DND-41 (cell line): Measurements from ENCODE around the gene LYZL1.
A peak's percentile ranks its signal among the peaks of the same experiment; 100 is the strongest.

ENCODE experiments used
- ATAC-seq: fragments of 200-7000 bp; cut with Tn5 transposase; 3 replicates; pipeline ENCODE4 v1.9.1; 2021; ENCODE audit warnings: low read depth; ENCODE audit not compliant: insufficient read depth
- DNase-seq: peaks from one replicate; pipeline ENCODE4 v3.0.0-alpha.2; 2020
- H2AFZ ChIP-seq: 2 replicates; pipeline ENCODE4 v1.6.0; 2012; ENCODE audit warnings: low read depth, low read length
- H3K27ac ChIP-seq: 2 replicates; pipeline ENCODE4 v1.5.1; 2012; ENCODE audit warnings: low read length, inconsistent platforms
- H3K27me3 ChIP-seq: fragments of 200-600 bp; sonication (generic); 2 replicates; pipeline ENCODE4 v1.6.0; 2012; ENCODE audit warnings: low read length, mild to moderate bottlenecking, inconsistent platforms; ENCODE audit not compliant: insufficient read depth, poor library complexity
- H3K36me3 ChIP-seq: 2 replicates; pipeline ENCODE4 v1.5.1; 2012; ENCODE audit warnings: low read length, inconsistent platforms; ENCODE audit not compliant: insufficient read depth
- H3K4me1 ChIP-seq: 2 replicates; pipeline ENCODE4 v1.5.1; 2012; ENCODE audit warnings: mild to moderate bottlenecking, low read length; ENCODE audit not compliant: insufficient read depth
- H3K4me2 ChIP-seq: 2 replicates; pipeline ENCODE4 v1.6.0; 2012; ENCODE audit warnings: mild to moderate bottlenecking, moderate library complexity, low read length, inconsistent platforms; ENCODE audit not compliant: insufficient read depth
- H3K4me3 ChIP-seq, 2 experiments: fragments of 200-600 bp in 1 of 2; shearing (Covaris generic) in 1 of 2; 2 replicates each; pipeline ENCODE4 v1.5.1; 2012 to 2016; ENCODE audit warnings: inconsistent platforms in 2 of 2, low read length in 2 of 2, mild to moderate bottlenecking in 2 of 2, low read depth in 1 of 2, moderate library complexity in 1 of 2
- H3K79me2 ChIP-seq: 2 replicates; pipeline ENCODE4 v1.6.0; 2012; ENCODE audit warnings: low read length, inconsistent platforms; ENCODE audit not compliant: insufficient read depth
- H3K9ac ChIP-seq: 2 replicates; pipeline ENCODE4 v1.6.0; 2012; ENCODE audit warnings: low read depth, mild to moderate bottlenecking, inconsistent platforms, low read length, moderate library complexity
- H3K9me3 ChIP-seq: 2 replicates; pipeline ENCODE4 v1.5.1; 2012; ENCODE audit warnings: low read length, moderate library complexity, mild to moderate bottlenecking, inconsistent platforms; ENCODE audit not compliant: insufficient read depth, severe bottlenecking
- H4K20me1 ChIP-seq: 2 replicates; pipeline ENCODE4 v1.6.0; 2012; ENCODE audit warnings: low read length; ENCODE audit not compliant: insufficient read depth
- EZH2 ChIP-seq: IDR thresholded peaks from 3 replicates; pipeline ENCODE4 v1.6.1; 2012; ENCODE audit warnings: borderline replicate concordance, low read depth, mild to moderate bottlenecking, moderate library complexity, low read length, inconsistent platforms; ENCODE audit not compliant: severe bottlenecking
- TF ChIP-seq, protein P1 (sequence below): IDR thresholded peaks from 2 replicates; pipeline ENCODE4 v1.5.1; 2012; ENCODE audit warnings: borderline replicate concordance, low read length, moderate library complexity, mild to moderate bottlenecking; ENCODE audit not compliant: poor library complexity, severe bottlenecking; ENCODE audit errors: extremely low read depth

LYZL1 gene

DNA sequence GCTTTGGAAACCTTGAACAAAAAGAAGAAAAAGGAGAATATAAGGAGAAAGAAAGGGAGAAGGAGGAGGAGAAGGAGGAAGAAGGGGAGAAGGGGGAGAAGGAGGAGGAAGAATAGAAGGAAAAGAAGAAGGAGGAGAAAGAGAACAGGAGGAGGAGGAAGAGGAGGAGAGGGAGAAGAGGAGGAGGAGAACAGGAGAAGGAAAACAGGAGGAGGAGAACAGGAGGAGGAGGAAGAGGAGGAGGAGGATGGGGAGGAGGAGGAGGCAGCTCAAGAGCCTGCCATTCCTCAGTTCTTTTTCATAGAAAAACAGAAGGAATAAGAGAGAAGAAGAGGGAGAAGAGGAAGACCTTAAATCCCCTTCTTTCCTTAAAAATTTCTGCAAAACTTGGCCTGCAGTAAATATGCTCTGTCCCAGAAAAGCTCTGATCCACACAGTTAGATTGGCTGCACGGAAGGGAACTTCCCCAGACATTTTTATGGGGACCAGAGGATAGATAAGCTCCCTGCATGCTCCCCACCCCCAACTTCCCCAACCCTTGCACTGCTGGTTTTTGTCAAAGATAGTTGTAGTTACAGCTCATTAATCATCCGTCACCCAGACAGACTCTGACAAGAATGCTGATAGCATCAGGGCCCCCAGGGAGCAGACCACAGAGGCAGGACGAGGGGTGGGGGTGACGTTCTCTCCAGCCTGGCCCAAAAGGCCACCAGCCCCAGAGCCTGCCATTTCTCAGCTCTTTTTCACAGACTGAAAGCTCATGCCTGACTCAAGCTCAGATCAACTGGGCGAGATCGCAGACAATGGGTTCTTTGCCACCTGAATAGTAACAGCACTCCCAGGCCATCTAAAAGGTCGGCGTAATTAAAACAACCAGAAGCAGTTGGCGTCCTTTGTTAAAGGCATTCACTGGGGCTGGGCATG, 34.5 kb upstream of the LYZL1 start:
- Histone ChIP-seq H3K79me2 (no peaks in the 10 kb centered on the region), H3K4me3 (no peak overlapping the region), H3K9ac (no peak overlapping the region), H4K20me1 (no peaks in the 10 kb centered on the region), H3K9me3 (no peaks in the 10 kb centered on the region), H3K36me3 (no peaks in the 10 kb centered on the region), H3K27me3 (peaks cover 14% of the 10 kb centered on the region), H3K27ac (no peak overlapping the region), H2AFZ (no peak overlapping the region), H3K4me2 (no peak overlapping the region), H3K4me1 (no peaks in the 10 kb centered on the region)
- DNase-seq (peak; percentile 8), ATAC-seq (no peak)
- no peak for TF ChIP-seq EZH2
- TF ChIP-seq, protein P1, sequence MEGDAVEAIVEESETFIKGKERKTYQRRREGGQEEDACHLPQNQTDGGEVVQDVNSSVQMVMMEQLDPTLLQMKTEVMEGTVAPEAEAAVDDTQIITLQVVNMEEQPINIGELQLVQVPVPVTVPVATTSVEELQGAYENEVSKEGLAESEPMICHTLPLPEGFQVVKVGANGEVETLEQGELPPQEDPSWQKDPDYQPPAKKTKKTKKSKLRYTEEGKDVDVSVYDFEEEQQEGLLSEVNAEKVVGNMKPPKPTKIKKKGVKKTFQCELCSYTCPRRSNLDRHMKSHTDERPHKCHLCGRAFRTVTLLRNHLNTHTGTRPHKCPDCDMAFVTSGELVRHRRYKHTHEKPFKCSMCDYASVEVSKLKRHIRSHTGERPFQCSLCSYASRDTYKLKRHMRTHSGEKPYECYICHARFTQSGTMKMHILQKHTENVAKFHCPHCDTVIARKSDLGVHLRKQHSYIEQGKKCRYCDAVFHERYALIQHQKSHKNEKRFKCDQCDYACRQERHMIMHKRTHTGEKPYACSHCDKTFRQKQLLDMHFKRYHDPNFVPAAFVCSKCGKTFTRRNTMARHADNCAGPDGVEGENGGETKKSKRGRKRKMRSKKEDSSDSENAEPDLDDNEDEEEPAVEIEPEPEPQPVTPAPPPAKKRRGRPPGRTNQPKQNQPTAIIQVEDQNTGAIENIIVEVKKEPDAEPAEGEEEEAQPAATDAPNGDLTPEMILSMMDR: no peak

DNA sequence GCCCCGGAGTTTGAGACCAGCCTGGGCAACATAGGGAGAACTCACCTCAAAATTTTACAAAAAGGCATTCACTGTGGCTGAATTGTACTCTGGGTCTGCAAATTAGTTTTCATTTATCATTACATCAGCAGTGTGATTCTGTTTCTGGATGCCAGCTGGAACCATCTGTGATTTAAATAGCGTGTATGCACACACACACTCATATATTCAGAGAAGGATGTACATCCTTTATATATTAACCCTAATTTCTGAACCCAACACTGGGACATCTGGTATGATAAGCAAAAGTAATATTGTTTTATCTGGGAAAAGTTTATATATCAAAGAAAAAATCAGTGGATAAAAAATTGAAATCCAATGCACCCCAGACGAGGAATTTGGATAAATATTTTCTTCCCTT, 33.8 kb upstream of the LYZL1 start:
- H3K9me3 ChIP-seq: no peaks in the 10 kb centered on the region
- no peak for ATAC-seq
- H2AFZ ChIP-seq: no peak overlapping the region
- H3K36me3 ChIP-seq: no peaks in the 10 kb centered on the region
- H3K27me3 ChIP-seq: peaks cover 14% of the 10 kb centered on the region
- H3K4me1 ChIP-seq: no peaks in the 10 kb centered on the region
- no peak overlapping the region for H3K27ac ChIP-seq
- H3K4me3 ChIP-seq: no peak overlapping the region
- no peaks in the 10 kb centered on the region for H4K20me1 ChIP-seq
- no peak for DNase-seq
- H3K9ac ChIP-seq: no peak overlapping the region
- TF ChIP-seq, protein P1: no peak
- no peak for TF ChIP-seq EZH2
- H3K4me2 ChIP-seq: no peak overlapping the region
- H3K79me2 ChIP-seq: no peaks in the 10 kb centered on the region

DNA sequence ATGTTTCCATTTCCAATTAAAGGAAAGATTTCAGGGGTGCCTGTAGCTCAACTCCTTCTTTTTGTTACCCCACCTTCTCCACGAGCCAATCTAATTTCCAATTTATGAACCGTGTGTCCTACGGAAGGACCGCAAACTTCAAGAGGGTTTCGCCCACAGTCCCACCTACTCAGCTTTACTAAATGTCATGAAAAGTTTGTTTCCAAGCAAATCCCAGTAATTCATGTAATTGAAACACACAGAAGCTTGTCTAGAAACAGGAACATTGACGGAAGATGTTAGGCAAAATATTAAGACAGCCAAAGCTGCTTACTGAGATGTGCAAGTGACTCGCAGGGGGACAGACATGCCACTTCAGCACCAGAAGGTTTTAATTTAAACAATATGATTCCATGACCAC, 32.9 kb upstream of the LYZL1 start:
- no peaks in the 10 kb centered on the region for H3K36me3 ChIP-seq
- TF ChIP-seq, protein P1: no peak
- TF ChIP-seq EZH2: no peak
- no peaks in the 10 kb centered on the region for H3K4me1 ChIP-seq
- H3K4me2 ChIP-seq: no peak overlapping the region
- H3K79me2 ChIP-seq: no peaks in the 10 kb centered on the region
- ATAC-seq: no peak
- no peak overlapping the region for H3K27ac ChIP-seq
- H3K4me3 ChIP-seq: no peak overlapping the region
- H4K20me1 ChIP-seq: no peaks in the 10 kb centered on the region
- H3K27me3 ChIP-seq: peaks cover 14% of the 10 kb centered on the region
- no peak overlapping the region for H3K9ac ChIP-seq
- H3K9me3 ChIP-seq: no peaks in the 10 kb centered on the region
- DNase-seq: no peak
- H2AFZ ChIP-seq: no peak overlapping the region
